Measurements from ENCODE around the gene KIF25. TPM values are rescaled to one million over a fixed set of nuclear protein-coding genes. Genes with fewer than 3 reads are reported as not detected.

The KIF25 gene
- total and polyA plus RNA-seq, 8 donors: 0.31 to 0.37 (median 0.33) TPM; not detected in 5

DNA sequence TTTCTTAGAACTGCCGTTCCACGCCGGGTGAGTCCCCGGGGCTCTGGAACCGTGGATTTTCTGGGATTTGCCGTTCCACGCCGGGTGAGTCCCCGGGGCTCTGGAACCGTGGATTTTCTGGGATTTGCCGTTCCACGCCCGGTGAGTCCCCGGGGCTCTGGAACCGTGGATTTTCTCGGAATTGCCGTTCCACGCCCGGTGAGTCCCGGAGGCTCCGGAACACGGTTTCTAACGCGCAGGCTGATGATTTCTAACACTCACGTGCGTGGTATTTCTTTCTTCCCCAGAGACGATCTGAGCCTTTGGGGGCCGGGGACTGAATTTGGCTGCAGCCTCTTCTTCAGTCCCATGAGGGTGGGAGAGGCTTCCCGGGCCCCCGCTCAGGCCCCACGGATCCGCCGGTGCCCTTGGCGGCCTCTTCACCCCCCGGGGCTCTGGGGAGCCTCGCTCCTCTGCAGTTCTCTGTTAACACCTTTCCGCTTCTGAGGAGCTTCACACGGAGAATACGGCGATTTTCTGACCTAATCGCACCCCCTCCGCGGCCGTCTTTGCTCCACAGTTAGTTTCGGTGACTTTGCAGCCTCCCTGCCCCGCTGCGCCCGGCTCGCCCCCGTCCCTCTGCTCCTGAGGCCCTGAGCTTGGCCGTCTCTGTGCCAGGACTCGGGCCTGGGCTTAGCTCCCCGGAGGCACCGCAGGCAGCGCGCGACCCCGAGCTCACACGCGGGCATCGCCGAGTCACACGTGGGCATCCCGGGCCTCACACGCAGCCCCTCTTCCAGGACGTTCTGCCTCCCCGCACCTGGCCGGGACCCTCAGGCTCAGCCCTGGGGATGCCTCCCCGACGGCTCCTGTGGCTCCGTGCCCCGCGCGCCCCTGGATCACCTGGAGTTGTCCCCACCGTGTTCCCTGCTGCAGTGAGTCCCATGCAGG is 7.2 kb upstream of the KIF25 start:
- DNase-seq: no peak
- Histone ChIP-seq H3K27ac (no peak overlapping the region), H3K9me3 (no peaks in the 10 kb centered on the region), H3K4me1 (no peaks in the 10 kb centered on the region), H3K4me3 (no peak overlapping the region), H3K27me3 (no peaks in the 10 kb centered on the region), H3K36me3 (no peaks in the 10 kb centered on the region)
- 94 to 95% (median 94%) methylated on average over 74 to 75 of the region's 75 CpGs for WGBS, 5 donors
- intact Hi-C loops (cut with DNase I; ENCODE audit: low total_unique reads): no loop called here
- TF ChIP-seq POLR2A (IDR thresholded peaks at IDR 0.05) (no peak), EP300 (IDR thresholded peaks at IDR 0.05) (no peak)

DNA sequence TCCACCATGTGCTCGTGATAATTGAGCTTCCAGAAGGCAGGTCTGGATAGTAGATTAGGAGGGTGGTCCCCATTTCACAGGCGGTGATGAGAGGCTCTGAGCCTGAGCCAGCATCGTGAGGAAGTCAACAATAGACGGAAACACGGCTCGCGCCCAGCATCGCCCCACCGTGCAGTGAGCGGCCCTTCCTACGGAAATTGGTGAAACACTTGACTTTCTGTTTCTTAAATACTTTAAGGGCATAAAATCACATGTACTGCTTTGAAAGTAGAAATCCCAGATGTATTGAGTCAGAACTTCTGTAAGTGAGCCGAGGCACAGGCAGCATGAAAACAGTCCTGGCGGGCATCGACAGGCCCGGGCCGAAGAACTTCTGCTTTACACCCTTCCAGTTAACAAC is 4.3 kb upstream of the KIF25 start:
- Histone ChIP-seq H3K36me3 (no peaks in the 10 kb centered on the region), H3K9me3 (no peaks in the 10 kb centered on the region), H3K27ac (peak overlapping the region in 1 of 5 donors; percentile 8), H3K27me3 (peaks cover 0 to 12% (median 0%) of the 10 kb centered on the region in 3 donors), H3K4me3 (no peak overlapping the region), H3K4me1 (no peaks in the 10 kb centered on the region)
- peak in 2 of 3 donors; percentile 4 to 14 for TF ChIP-seq POLR2AphosphoS5 (IDR thresholded peaks at IDR 0.05)
- TF ChIP-seq EP300 (IDR thresholded peaks at IDR 0.05): no peak
- peak in 1 of 2 donors; percentile 49 for DNase-seq
- intact Hi-C loops (cut with DNase I; ENCODE audit: low total_unique reads): no loop called here
- WGBS, 5 donors: 78 to 94% (median 87%) methylated on average over 16 of the region's 16 CpGs

DNA sequence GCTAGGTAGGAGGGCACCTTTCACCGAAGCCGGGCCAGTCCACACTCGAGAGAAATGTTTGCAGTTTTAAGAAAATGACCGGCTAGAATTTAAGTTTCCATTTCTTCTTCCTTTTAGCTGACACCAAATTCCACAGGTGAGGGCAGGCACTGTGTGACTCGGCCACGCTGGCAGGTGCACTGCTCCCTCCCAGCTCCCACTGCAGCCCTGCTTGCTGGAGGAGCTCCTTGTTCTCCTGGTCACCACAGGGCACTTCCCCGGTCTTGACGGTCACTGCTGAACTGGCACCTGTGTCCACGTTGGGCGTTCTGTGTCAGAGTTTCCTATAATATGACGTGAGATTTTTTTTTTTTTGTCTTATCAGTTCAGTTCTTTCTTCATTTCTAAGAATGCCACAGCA is 3.6 kb upstream of the KIF25 start:
- TF ChIP-seq POLR2AphosphoS5 (IDR thresholded peaks at IDR 0.05) (no peak), POLR2A (IDR thresholded peaks at IDR 0.05) (no peak), EP300 (IDR thresholded peaks at IDR 0.05) (no peak)
- TF ChIP-seq, protein P1, sequence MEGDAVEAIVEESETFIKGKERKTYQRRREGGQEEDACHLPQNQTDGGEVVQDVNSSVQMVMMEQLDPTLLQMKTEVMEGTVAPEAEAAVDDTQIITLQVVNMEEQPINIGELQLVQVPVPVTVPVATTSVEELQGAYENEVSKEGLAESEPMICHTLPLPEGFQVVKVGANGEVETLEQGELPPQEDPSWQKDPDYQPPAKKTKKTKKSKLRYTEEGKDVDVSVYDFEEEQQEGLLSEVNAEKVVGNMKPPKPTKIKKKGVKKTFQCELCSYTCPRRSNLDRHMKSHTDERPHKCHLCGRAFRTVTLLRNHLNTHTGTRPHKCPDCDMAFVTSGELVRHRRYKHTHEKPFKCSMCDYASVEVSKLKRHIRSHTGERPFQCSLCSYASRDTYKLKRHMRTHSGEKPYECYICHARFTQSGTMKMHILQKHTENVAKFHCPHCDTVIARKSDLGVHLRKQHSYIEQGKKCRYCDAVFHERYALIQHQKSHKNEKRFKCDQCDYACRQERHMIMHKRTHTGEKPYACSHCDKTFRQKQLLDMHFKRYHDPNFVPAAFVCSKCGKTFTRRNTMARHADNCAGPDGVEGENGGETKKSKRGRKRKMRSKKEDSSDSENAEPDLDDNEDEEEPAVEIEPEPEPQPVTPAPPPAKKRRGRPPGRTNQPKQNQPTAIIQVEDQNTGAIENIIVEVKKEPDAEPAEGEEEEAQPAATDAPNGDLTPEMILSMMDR (IDR thresholded peaks at IDR 0.05): no peak
- H3K4me1 ChIP-seq: no peaks in the 10 kb centered on the region
- H3K27me3 ChIP-seq: peaks cover 0 to 13% (median 0%) of the 10 kb centered on the region in 3 donors
- 65 to 83% (median 71%) methylated on average over 11 of the region's 11 CpGs for WGBS, 5 donors
- intact Hi-C loops (cut with DNase I; ENCODE audit: low total_unique reads): no loop called here
- no peak for DNase-seq
- H3K27ac ChIP-seq: no peak overlapping the region
- H3K36me3 ChIP-seq: no peaks in the 10 kb centered on the region
- H3K4me3 ChIP-seq: no peak overlapping the region
- H3K9me3 ChIP-seq: no peaks in the 10 kb centered on the region

DNA sequence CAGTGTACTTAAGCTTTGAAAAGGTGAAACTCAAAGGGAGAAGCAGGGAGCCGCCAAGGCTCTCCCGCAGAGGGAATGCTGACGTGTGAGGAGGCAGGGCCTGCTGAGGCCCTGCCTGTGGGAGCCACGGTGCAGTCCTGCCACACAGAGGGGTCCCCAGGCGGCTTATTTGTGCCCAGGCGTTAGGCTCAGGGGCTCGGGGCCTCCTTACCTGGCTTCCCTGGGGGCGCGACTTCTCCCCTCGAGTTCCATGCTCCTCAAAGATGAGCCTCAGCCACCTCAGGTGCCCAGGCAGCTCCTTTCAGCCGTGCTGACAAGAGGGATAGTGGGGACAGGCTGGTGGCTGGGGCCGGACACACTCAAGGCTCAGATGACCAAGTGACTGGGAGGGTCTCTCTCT is 2.2 kb upstream of the KIF25 start:
- H3K36me3 ChIP-seq: no peaks in the 10 kb centered on the region
- no peak for DNase-seq
- no peaks in the 10 kb centered on the region for H3K4me1 ChIP-seq
- 84 to 91% (median 89%) methylated on average over 6 to 12 of the region's 12 CpGs for WGBS, 5 donors
- no peaks in the 10 kb centered on the region for H3K9me3 ChIP-seq
- H3K27me3 ChIP-seq: peaks cover 0 to 16% (median 0%) of the 10 kb centered on the region in 3 donors
- H3K27ac ChIP-seq: no peak overlapping the region
- TF ChIP-seq POLR2A (IDR thresholded peaks at IDR 0.05) (no peak), EP300 (IDR thresholded peaks at IDR 0.05) (no peak), POLR2AphosphoS5 (IDR thresholded peaks at IDR 0.05) (no peak)
- TF ChIP-seq, protein P1 (IDR thresholded peaks at IDR 0.05): no peak
- no peak overlapping the region for H3K4me3 ChIP-seq
- intact Hi-C loops (cut with DNase I; ENCODE audit: low total_unique reads): no loop called here

DNA sequence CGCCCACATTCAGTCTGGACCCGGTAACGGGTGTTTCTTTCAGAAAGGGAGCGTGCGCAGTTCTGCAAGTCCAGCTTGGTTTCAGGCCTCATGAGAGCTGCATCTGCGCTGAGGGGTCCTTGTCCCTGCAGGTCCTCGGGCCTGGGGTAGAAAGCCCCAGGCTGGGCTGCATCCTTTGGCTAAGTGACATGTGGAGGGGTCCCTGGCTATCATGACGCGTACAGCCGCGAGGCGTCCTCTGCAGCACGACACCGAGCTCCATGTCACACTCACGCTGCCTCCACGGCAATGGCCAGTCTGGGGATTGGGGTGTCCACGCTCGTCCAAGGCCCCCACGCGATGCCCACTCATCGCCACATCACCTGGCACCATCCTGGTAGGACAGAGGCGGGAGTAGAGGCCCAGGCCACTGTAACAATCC is 1.7 kb upstream of the KIF25 start:
- intact Hi-C loops (cut with DNase I; ENCODE audit: low total_unique reads): no loop called here
- DNase-seq: no peak
- Histone ChIP-seq H3K4me3 (no peak overlapping the region), H3K9me3 (no peaks in the 10 kb centered on the region), H3K27ac (no peak overlapping the region), H3K36me3 (no peaks in the 10 kb centered on the region), H3K4me1 (no peaks in the 10 kb centered on the region), H3K27me3 (peaks cover 0 to 19% (median 0%) of the 10 kb centered on the region in 3 donors)
- TF ChIP-seq POLR2AphosphoS5 (IDR thresholded peaks at IDR 0.05) (no peak), EP300 (IDR thresholded peaks at IDR 0.05) (no peak)
- 94 to 96% (median 95%) methylated on average over 13 to 22 of the region's 22 CpGs for WGBS, 5 donors
